WI38 (cell line): ENCODE measurements around the gene FOSL1.

Experiments used
- H3K4me3 ChIP-seq: 2 replicates; pipeline ENCODE4 v1.5.1; 2011; ENCODE audit warnings: low read depth, mild to moderate bottlenecking, control low read depth, low read length
- TF ChIP-seq, protein P1 (sequence below): IDR thresholded peaks from 2 replicates; pipeline ENCODE4 v1.5.1; 2012; ENCODE audit warnings: low read depth, mild to moderate bottlenecking, control low read depth, low read length

The FOSL1 gene

DNA sequence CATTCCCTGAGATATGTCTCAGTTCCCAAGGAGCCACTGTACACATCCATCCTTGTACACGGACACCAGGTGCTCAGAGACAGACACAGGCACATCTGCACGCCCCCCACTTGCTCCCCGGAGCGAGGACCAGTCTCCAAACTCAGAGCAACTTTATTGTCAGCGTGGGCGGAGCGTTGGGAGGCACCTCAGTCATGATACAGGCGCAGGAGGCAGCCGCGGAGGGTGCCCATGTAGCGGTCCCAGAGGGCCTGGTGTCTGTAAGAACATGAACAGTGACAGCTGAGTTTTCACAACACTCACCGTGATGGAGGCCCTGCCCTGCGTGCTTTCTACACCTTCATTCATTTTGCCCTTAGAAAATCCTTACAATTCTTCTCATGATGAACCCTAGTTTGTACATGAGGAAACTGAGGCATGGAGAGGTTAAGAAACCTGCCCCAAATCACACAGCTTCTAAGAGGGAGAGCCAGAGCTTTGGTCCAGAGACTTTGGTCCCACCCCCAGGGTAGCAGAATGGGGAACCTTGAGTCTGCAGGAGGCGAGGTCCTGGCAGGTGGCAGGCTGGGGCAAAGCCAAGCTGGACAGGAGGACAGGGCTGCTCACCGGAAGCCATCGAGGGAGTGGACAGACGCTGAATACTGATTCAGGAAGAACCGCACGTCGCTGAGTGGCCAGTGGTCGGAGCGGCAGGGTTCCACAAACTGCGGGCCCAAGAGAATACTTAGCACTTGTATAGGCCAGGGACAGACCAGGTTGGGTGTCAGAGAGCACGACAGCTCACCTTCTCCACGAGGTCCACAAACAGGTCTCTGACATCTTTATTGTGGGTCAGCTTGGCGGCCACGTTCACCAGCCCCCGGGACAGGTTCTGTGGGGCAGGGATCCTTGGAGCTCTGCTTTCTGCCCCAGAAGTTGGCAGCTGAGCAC is 16.1 kb downstream of the FOSL1 start:
- no peak overlapping the region for H3K4me3 ChIP-seq
- TF ChIP-seq, protein P1, sequence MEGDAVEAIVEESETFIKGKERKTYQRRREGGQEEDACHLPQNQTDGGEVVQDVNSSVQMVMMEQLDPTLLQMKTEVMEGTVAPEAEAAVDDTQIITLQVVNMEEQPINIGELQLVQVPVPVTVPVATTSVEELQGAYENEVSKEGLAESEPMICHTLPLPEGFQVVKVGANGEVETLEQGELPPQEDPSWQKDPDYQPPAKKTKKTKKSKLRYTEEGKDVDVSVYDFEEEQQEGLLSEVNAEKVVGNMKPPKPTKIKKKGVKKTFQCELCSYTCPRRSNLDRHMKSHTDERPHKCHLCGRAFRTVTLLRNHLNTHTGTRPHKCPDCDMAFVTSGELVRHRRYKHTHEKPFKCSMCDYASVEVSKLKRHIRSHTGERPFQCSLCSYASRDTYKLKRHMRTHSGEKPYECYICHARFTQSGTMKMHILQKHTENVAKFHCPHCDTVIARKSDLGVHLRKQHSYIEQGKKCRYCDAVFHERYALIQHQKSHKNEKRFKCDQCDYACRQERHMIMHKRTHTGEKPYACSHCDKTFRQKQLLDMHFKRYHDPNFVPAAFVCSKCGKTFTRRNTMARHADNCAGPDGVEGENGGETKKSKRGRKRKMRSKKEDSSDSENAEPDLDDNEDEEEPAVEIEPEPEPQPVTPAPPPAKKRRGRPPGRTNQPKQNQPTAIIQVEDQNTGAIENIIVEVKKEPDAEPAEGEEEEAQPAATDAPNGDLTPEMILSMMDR: no peak

DNA sequence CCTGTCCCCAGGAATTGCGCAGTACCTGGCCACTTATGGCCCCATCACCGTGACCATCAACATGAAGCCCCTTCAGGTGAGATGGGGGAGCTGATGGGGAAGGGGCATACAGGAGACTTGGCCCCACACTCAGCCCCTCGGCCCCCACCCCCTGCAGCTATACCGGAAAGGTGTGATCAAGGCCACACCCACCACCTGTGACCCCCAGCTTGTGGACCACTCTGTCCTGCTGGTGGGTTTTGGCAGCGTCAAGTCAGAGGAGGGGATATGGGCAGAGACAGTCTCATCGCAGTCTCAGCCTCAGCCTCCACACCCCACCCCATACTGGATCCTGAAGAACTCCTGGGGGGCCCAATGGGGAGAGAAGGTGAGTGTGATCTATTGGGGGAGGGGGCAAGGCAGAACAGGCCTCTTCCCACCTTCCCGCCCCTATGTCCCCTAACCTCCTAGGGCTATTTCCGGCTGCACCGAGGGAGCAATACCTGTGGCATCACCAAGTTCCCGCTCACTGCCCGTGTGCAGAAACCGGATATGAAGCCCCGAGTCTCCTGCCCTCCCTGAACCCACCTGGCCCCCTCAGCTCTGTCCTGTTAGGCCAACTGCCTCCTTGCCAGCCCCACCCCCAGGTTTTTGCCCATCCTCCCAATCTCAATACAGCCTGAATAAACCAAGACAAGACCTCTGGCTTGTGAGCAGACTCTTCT is 17.0 kb downstream of the FOSL1 start:
- H3K4me3 ChIP-seq: no peak overlapping the region
- TF ChIP-seq, protein P1: no peak

DNA sequence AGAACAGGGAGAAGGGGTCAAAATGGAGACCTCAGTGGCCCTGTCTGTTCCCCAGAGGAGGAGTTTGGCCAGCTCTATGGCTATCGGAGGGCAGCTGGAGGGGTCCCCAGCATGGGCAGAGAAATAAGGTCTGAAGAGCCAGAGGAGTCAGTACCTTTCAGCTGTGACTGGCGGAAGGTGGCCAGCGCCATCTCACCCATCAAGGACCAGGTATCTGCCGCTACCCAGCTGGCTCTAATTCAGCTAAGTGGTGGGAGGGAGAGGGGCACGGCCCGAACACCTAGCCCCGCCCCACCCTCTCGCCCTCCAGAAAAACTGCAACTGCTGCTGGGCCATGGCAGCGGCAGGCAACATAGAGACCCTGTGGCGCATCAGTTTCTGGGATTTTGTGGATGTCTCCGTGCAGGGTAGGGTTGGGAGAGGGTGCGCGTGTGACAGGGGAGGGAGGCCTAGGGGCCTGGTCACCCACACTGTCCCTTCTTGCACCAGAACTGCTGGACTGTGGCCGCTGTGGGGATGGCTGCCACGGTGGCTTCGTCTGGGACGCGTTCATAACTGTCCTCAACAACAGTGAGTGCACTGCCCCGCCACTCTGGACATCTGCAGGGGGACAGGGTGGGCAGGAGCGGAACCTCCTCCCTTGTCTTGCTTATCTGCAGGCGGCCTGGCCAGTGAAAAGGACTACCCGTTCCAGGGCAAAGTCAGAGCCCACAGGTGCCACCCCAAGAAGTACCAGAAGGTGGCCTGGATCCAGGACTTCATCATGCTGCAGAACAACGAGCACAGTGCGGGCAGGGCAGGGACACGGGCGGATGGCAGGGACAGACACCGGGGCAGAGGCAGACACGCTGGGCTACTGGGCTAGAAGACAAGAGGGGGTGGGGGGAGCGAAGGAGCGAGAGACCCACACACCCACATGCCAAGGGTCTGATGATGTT is 17.8 kb downstream of the FOSL1 start:
- TF ChIP-seq, protein P1: no peak
- H3K4me3 ChIP-seq: no peak overlapping the region

DNA sequence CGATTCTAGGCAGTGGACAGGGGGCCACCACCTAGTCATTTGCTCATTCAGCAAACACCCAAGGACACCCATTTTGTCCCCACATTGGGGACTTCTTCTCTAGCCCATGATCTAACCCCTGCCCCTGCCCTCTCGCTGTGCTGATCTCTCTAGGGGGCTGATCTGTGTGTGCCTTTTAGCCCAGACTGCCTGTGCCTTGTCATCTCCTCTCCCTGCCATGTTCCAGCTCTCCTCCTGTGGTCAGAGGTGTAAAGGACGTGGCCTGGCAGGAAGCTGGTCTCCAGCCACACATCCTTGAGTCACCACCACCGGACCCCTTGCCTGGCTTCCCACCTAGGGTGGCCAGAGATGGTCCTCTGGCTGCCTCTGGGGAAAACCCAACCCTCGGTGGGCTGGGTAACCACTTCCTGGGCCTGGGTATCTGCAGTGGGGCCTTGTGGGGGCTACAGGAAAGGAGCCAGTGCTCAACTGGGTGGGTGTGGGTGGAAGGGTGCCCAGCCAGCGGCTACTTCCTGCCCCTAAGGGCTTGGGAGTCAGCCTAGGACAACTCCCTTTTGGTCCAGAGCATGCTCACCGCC is 19.3 kb downstream of the FOSL1 start:
- TF ChIP-seq, protein P1: no peak
- H3K4me3 ChIP-seq: no peak overlapping the region

DNA sequence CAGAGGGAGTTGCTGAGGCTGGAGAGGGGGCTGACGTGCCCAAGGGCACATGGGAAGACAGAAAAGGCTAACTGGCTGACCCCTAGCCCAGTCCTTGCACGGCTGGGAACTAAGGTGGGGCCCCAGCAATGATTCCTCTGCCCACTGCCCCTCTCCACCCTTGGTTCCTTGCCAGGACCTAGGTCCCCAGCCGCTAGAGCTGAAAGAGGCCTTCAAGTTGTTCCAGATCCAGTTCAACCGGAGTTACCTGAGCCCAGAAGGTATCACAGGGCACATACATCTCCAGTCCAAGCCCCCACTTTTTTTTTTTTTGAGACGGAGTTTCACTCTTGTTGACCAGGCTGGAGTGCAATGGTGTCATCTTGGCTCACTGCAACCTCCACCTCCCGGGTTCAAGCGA is 20.2 kb downstream of the FOSL1 start:
- H3K4me3 ChIP-seq: no peak overlapping the region
- TF ChIP-seq, protein P1: no peak

DNA sequence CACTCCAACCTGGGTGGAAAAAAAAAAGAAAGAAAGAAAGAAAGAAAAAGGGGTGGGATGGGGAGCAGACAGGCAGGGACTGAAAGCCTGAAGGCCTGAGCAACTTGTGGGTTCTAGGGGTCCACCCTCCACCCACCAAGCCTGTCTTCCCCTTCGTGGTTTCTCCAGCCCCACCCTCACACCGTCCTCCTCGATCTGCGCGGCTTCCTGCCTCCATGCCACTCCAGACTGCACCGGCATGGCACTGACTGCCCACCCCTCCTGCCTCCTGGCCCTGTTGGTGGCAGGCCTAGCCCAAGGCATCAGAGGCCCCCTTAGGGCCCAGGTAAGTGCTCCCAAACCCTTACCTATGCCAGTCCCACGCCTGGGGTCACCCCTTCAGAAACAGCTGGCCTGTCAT is 20.6 kb downstream of the FOSL1 start, which contains the start of gene CTSW:
Gene CTSW, plus strand, starts transcription at position 221 of the 400 bp plus-strand sequence. Its CDS starts 18 bp downstream, at position 239.
- TF ChIP-seq, protein P1: no peak
- H3K4me3 ChIP-seq: no peak within 1 kb of the TSS
